ENCODE data around the gene ICOSLG.
"Not testable (repeated sequence)": the region's sequence is repeated elsewhere in the genome, so short reads cannot be mapped to it uniquely, and the experiment has no call there.

The ICOSLG gene

GRCh38 chr21:44265734-44266270, 25.1 kb upstream of the ICOSLG start:
- no peak for DNase-seq (ENCODE audit: low read depth in 2 of 2, low spot score in 1 of 2)

GRCh38 chr21:44263768-44264167, 23.0 kb upstream of the ICOSLG start:
- no peak for DNase-seq (ENCODE audit: low read depth in 2 of 2, low spot score in 1 of 2)

- no peak for DNase-seq (ENCODE audit: low read depth in 2 of 2, low spot score in 1 of 2)
These were observed 22.5 kb upstream of the ICOSLG start for GRCh38 chr21:44263221-44263760.

- no peak for DNase-seq (ENCODE audit: low read depth in 2 of 2, low spot score in 1 of 2)
These were observed 21.8 kb upstream of the ICOSLG start for GRCh38 chr21:44262338-44263056.

- DNase-seq (ENCODE audit: low read depth in 2 of 2, low spot score in 1 of 2) = no peak
These were observed 21.0 kb upstream of the ICOSLG start, which contains the start of gene DNMT3L for GRCh38 chr21:44261675-44262295. TSS of gene DNMT3L (minus strand) at chr21:44261897. CDS start at chr21:44261259, 638 bp downstream.

- no peak for DNase-seq (ENCODE audit: low read depth in 2 of 2, low spot score in 1 of 2)
These were observed 20.3 kb upstream of the ICOSLG start for GRCh38 chr21:44260791-44261631.

- no peak for DNase-seq (ENCODE audit: low read depth in 2 of 2, low spot score in 1 of 2)
These were observed 19.3 kb upstream of the ICOSLG start for GRCh38 chr21:44260066-44260465.

- DNase-seq (ENCODE audit: low read depth in 2 of 2, low spot score in 1 of 2) = no peak
These were observed 18.5 kb upstream of the ICOSLG start for GRCh38 chr21:44259082-44259705.

- no peak for DNase-seq (ENCODE audit: low read depth in 2 of 2, low spot score in 1 of 2)
These were observed 17.4 kb upstream of the ICOSLG start for GRCh38 chr21:44258056-44258725.

- no peak for DNase-seq (ENCODE audit: low read depth in 2 of 2, low spot score in 1 of 2)
These were observed 14.8 kb upstream of the ICOSLG start for GRCh38 chr21:44255511-44255981.

GRCh38 chr21:44253832-44254710, 13.3 kb upstream of the ICOSLG start:
- no peak for DNase-seq (ENCODE audit: low read depth in 2 of 2, low spot score in 1 of 2)

GRCh38 chr21:44249204-44250037, 8.7 kb upstream of the ICOSLG start:
- not testable (repeated sequence) for DNase-seq (ENCODE audit: low read depth in 2 of 2, low spot score in 1 of 2)

- DNase-seq (ENCODE audit: low read depth in 2 of 2, low spot score in 1 of 2) = not testable (repeated sequence)
These were observed 7.2 kb upstream of the ICOSLG start for GRCh38 chr21:44247904-44248303.

- DNase-seq (ENCODE audit: low read depth in 2 of 2, low spot score in 1 of 2) = not testable (repeated sequence)
These were observed 3.2 kb upstream of the ICOSLG start for GRCh38 chr21:44243980-44244379.

- DNase-seq (ENCODE audit: low read depth in 2 of 2, low spot score in 1 of 2) = not testable (repeated sequence)
These were observed 538 bp upstream of the ICOSLG start for GRCh38 chr21:44241281-44241680.

GRCh38 chr21:44240353-44240752, 390 bp downstream of the ICOSLG start:
- DNase-seq (ENCODE audit: low read depth in 2 of 2, low spot score in 1 of 2) = not testable (repeated sequence)

GRCh38 chr21:44229561-44229960, 11.2 kb downstream of the ICOSLG start:
- DNase-seq (ENCODE audit: low read depth in 2 of 2, low spot score in 1 of 2) = not testable (repeated sequence)

GRCh38 chr21:44228109-44228508, 12.6 kb downstream of the ICOSLG start:
- DNase-seq (ENCODE audit: low read depth in 2 of 2, low spot score in 1 of 2) = not testable (repeated sequence)
